AG09319 (cell line): ENCODE data around the gene APAF1.

Experiments used
- DNase-seq: peaks from one replicate; pipeline ENCODE4 v3.0.0-alpha.2; 2010; ENCODE audit warnings: low read depth; ENCODE audit errors: extremely low read depth
- CTCF ChIP-seq: IDR thresholded peaks from 2 replicates; pipeline ENCODE4 v1.5.1; 2011; ENCODE audit warnings: low read depth, mild to moderate bottlenecking, inconsistent platforms, low read length, moderate library complexity

The APAF1 gene

GRCh38 chr12:98767248-98767647 lies 122.2 kb downstream of the APAF1 start:
- TF ChIP-seq CTCF: no peak
- no peak for DNase-seq

GRCh38 chr12:98769068-98769467 lies 124.0 kb downstream of the APAF1 start:
- TF ChIP-seq CTCF: no peak
- DNase-seq: no peak

- DNase-seq: no peak
- TF ChIP-seq CTCF: no peak
These were observed 125.1 kb downstream of the APAF1 start for GRCh38 chr12:98770230-98770629.

GRCh38 chr12:98771811-98772752 lies 127.0 kb downstream of the APAF1 start:
- no peak for DNase-seq
- TF ChIP-seq CTCF: no peak

- no peak for DNase-seq
These were observed 127.7 kb downstream of the APAF1 start for GRCh38 chr12:98772818-98773217.

GRCh38 chr12:98780261-98780660 lies 135.2 kb downstream of the APAF1 start:
- no peak for TF ChIP-seq CTCF
- DNase-seq: no peak

More at GRCh38 chr12:98772818-98773217, 127.7 kb downstream of the APAF1 start:
- TF ChIP-seq CTCF: no peak

- DNase-seq: no peak
- TF ChIP-seq CTCF: no peak
These were observed 138.3 kb downstream of the APAF1 start for GRCh38 chr12:98783420-98783819.
